ENCODE data around the gene MYBPC1. TPM values are rescaled to one million over a fixed set of nuclear protein-coding genes. Genes with fewer than 3 reads are reported as not detected.

MYBPC1 gene
- polyA plus RNA-seq, 3 donors, result 0.04 to 0.16 TPM; not detected in 1

GRCh38 chr12:101592448-101592847 lies 2.3 kb upstream of the MYBPC1 start:
- WGBS (ENCODE audit: insufficient coverage), result 100% methylated on average over 1 of the region's 2 CpGs
- no peak overlapping the region for H3K27ac Mint-ChIP-seq
- no peak overlapping the region for H2AFZ ChIP-seq (ENCODE audit: insufficient read depth, low read depth, low read length, poor library complexity, severe bottlenecking)

GRCh38 chr12:101592921-101593320 lies 1.9 kb upstream of the MYBPC1 start:
- Mint-ChIP-seq H3K4me1 (peaks cover 21% of the 10 kb centered on the region), H3K27me3 (ENCODE audit: low read depth in 3 of 3) (peaks cover 2 to 6% (median 4%) of the 10 kb centered on the region in 3 donors), H3K9me3 (no peaks in the 10 kb centered on the region), H3K27ac (no peak overlapping the region), H3K4me3 (no peak overlapping the region), H3K36me3 (no peaks in the 10 kb centered on the region)
- H3K27me3 ChIP-seq (ENCODE audit: control insufficient read depth in 2 of 2, insufficient read depth in 2 of 2, low read length in 2 of 2), result no peaks in the 10 kb centered on the region
- H3K9me3 ChIP-seq (replicated peaks in 1 of 2; ENCODE audit: control insufficient read depth in 1 of 2, insufficient read depth in 1 of 2, low read length in 2 of 2), result no peaks in the 10 kb centered on the region
- DNase-seq, result no peak
- H4K20me1 ChIP-seq (ENCODE audit: insufficient read depth, low read length), result no peaks in the 10 kb centered on the region
- intact Hi-C loops (cut with micrococcal nuclease), result no loop called here
- H3K4me1 ChIP-seq (ENCODE audit: control insufficient read depth in 1 of 2, insufficient read depth in 2 of 2, low read length in 2 of 2), result peaks cover 0 to 3% of the 10 kb centered on the region in 2 donors
- WGBS (ENCODE audit: insufficient coverage), result no CpG with 5 or more reads among the region's 4 CpGs
- no peak overlapping the region for H3K4me3 ChIP-seq (replicated peaks in 1 of 3; ENCODE audit: low read depth in 2 of 3, low read length in 3 of 3)
- no peaks in the 10 kb centered on the region for H3K79me2 ChIP-seq (ENCODE audit: insufficient read depth, low read length)
- H3K36me3 ChIP-seq (replicated peaks in 1 of 2; ENCODE audit: control insufficient read depth in 1 of 2, insufficient read depth in 2 of 2, low read length in 2 of 2), result no peaks in the 10 kb centered on the region
- no peak overlapping the region for H3K4me2 ChIP-seq (replicated peaks; ENCODE audit: extremely low read depth, low read length, poor library complexity, severe bottlenecking)
- no peak overlapping the region for H2AFZ ChIP-seq (ENCODE audit: insufficient read depth, low read depth, low read length, poor library complexity, severe bottlenecking)
- H3K27ac ChIP-seq (ENCODE audit: low read depth in 1 of 2, low read length in 2 of 2), result no peak overlapping the region
- no peak overlapping the region for H3K9ac ChIP-seq (ENCODE audit: insufficient read depth, low read length, poor library complexity, severe bottlenecking)
- TF ChIP-seq CTCF (IDR thresholded peaks at IDR 0.05), result no peak

More at GRCh38 chr12:101592448-101592847, 2.3 kb upstream of the MYBPC1 start:
- peaks cover 0 to 3% (median 0%) of the 10 kb centered on the region in 7 donors for H3K9me3 Mint-ChIP-seq
- H3K4me2 ChIP-seq (replicated peaks; ENCODE audit: extremely low read depth, low read length, poor library complexity, severe bottlenecking), result no peak overlapping the region
- H3K36me3 ChIP-seq (replicated peaks in 1 of 2; ENCODE audit: control insufficient read depth in 1 of 2, insufficient read depth in 2 of 2, low read length in 2 of 2), result no peaks in the 10 kb centered on the region
- no peak overlapping the region for H3K4me3 ChIP-seq (replicated peaks in 1 of 3; ENCODE audit: low read depth in 2 of 3, low read length in 3 of 3)
- no peak for TF ChIP-seq CTCF (IDR thresholded peaks at IDR 0.05)
- no peak for DNase-seq
- H3K27me3 ChIP-seq (ENCODE audit: control insufficient read depth in 2 of 2, insufficient read depth in 2 of 2, low read length in 2 of 2), result no peaks in the 10 kb centered on the region
- no peak overlapping the region for H3K9ac ChIP-seq (ENCODE audit: insufficient read depth, low read length, poor library complexity, severe bottlenecking)
- no peaks in the 10 kb centered on the region for H4K20me1 ChIP-seq (ENCODE audit: insufficient read depth, low read length)
- peaks cover 2 to 6% (median 4%) of the 10 kb centered on the region in 3 donors for H3K27me3 Mint-ChIP-seq (ENCODE audit: low read depth in 3 of 3)
- H3K36me3 Mint-ChIP-seq, result no peaks in the 10 kb centered on the region
- no peak overlapping the region for H3K4me3 Mint-ChIP-seq
- peaks cover 21% of the 10 kb centered on the region for H3K4me1 Mint-ChIP-seq
- H3K4me1 ChIP-seq (ENCODE audit: control insufficient read depth in 1 of 2, insufficient read depth in 2 of 2, low read length in 2 of 2), result peaks cover 0 to 3% of the 10 kb centered on the region in 2 donors
- intact Hi-C loops (cut with micrococcal nuclease), result no loop called here
- H3K27ac ChIP-seq (ENCODE audit: low read depth in 1 of 2, low read length in 2 of 2), result no peak overlapping the region
- H3K9me3 ChIP-seq (replicated peaks in 1 of 2; ENCODE audit: control insufficient read depth in 1 of 2, insufficient read depth in 1 of 2, low read length in 2 of 2), result no peaks in the 10 kb centered on the region
- H3K79me2 ChIP-seq (ENCODE audit: insufficient read depth, low read length), result no peaks in the 10 kb centered on the region
